Mesenchymal stem cell (in vitro differentiated cells and primary cell): ENCODE results near the gene TDRD6.

Experiments
- DNase-seq: peaks from one replicate; pipeline ENCODE4 v3.0.0-alpha.2; 2013
- H2AFZ ChIP-seq: one replicate; pipeline ENCODE4 v1.6.1; 2013; ENCODE audit warnings: low read depth, mild to moderate bottlenecking, control low read depth, inconsistent platforms, low read length, moderate library complexity
- H2AK5ac ChIP-seq: 2 replicates; pipeline ENCODE4 v1.6.1; 2013; ENCODE audit warnings: low read length, moderate library complexity, mild to moderate bottlenecking, inconsistent platforms; ENCODE audit not compliant: severe bottlenecking
- H2BK120ac ChIP-seq: one replicate; pipeline ENCODE4 v1.6.1; 2013; ENCODE audit warnings: low read depth, mild to moderate bottlenecking, inconsistent platforms, low read length, moderate library complexity
- H2BK12ac ChIP-seq, 2 experiments: one replicate each; pipeline ENCODE4 v1.6.1; 2013; ENCODE audit warnings: inconsistent platforms in 2 of 2, low read length in 2 of 2, mild to moderate bottlenecking in 2 of 2, moderate library complexity in 2 of 2, control low read depth in 1 of 2
- H2BK15ac ChIP-seq: one replicate; pipeline ENCODE4 v1.6.1; 2013; ENCODE audit warnings: mild to moderate bottlenecking, low read depth, inconsistent platforms; ENCODE audit not compliant: poor library complexity, severe bottlenecking
- H2BK5ac ChIP-seq: 2 replicates; pipeline ENCODE4 v1.6.1; 2013; ENCODE audit warnings: low read depth, mild to moderate bottlenecking, low read length, control low read depth, inconsistent platforms; ENCODE audit not compliant: poor library complexity, severe bottlenecking
- H3K14ac ChIP-seq, 2 experiments: one replicate each; pipeline ENCODE4 v1.6.1; 2013; ENCODE audit warnings: inconsistent platforms in 2 of 2, low read length in 2 of 2, control low read depth in 1 of 2, mild to moderate bottlenecking in 1 of 2, moderate library complexity in 1 of 2
- H3K18ac ChIP-seq, 2 experiments: one replicate each; pipeline ENCODE4 v1.6.1; 2013; ENCODE audit warnings: inconsistent platforms in 2 of 2, low read length in 2 of 2, control low read depth in 1 of 2, low read depth in 1 of 2, mild to moderate bottlenecking in 1 of 2
- H3K23ac ChIP-seq, 2 experiments: one replicate each; pipeline ENCODE4 v1.6.1; 2013; ENCODE audit warnings: inconsistent platforms in 2 of 2, low read length in 2 of 2, mild to moderate bottlenecking in 2 of 2, moderate library complexity in 2 of 2, control low read depth in 1 of 2
- H3K27ac ChIP-seq: 2 replicates; pipeline ENCODE4 v1.5.1; 2013; ENCODE audit warnings: mild to moderate bottlenecking, moderate library complexity, low read length, control low read depth, inconsistent platforms; ENCODE audit not compliant: poor library complexity, severe bottlenecking
- H3K27me3 ChIP-seq, 2 experiments: 2 replicates each; pipeline versions ENCODE4 v1.6.1 to v1.7.0; 2013; ENCODE audit warnings: low read length in 2 of 2, mild to moderate bottlenecking in 2 of 2, moderate library complexity in 2 of 2, control low read depth in 1 of 2, inconsistent platforms in 1 of 2; ENCODE audit not compliant: control insufficient read depth in 1 of 2, insufficient read depth in 1 of 2
- H3K36me3 ChIP-seq, 2 experiments: 2 replicates each; pipeline versions ENCODE4 v1.6.1 to v1.7.0; 2013; ENCODE audit warnings: low read length in 2 of 2, control low read depth in 1 of 2, inconsistent platforms in 1 of 2, low read depth in 1 of 2, mild to moderate bottlenecking in 1 of 2; ENCODE audit not compliant: insufficient read depth in 2 of 2, control insufficient read depth in 1 of 2
- H3K4ac ChIP-seq, 2 experiments: one replicate each; pipeline ENCODE4 v1.6.1; 2013; ENCODE audit warnings: inconsistent platforms in 2 of 2, low read length in 2 of 2, mild to moderate bottlenecking in 2 of 2, moderate library complexity in 2 of 2, control low read depth in 1 of 2, low read depth in 1 of 2
- H3K4me1 ChIP-seq: 2 replicates; pipeline ENCODE4 v1.6.1; 2013; ENCODE audit warnings: low read depth, low read length, control low read depth; ENCODE audit not compliant: control insufficient read depth, insufficient read depth
- H3K4me2 ChIP-seq: 2 replicates; pipeline ENCODE4 v1.6.1; 2013; ENCODE audit warnings: low read length, mild to moderate bottlenecking, inconsistent platforms; ENCODE audit not compliant: poor library complexity, severe bottlenecking
- H3K4me3 ChIP-seq, 2 experiments: 2 replicates each; pipeline versions ENCODE4 v1.5.1 to v1.7.0; 2013; ENCODE audit warnings: low read length in 2 of 2, mild to moderate bottlenecking in 2 of 2, control low read depth in 1 of 2, low read depth in 1 of 2; ENCODE audit not compliant: insufficient read depth in 1 of 2
- H3K79me1 ChIP-seq: replicated peaks from 2 replicates; pipeline ENCODE4 v1.6.1; 2013; ENCODE audit warnings: mild to moderate bottlenecking, control low read depth, low read length, inconsistent platforms; ENCODE audit not compliant: poor library complexity, severe bottlenecking
- H3K9ac ChIP-seq: 2 replicates; pipeline ENCODE4 v1.7.0; 2013; ENCODE audit warnings: mild to moderate bottlenecking, low read length, moderate library complexity
- H3K9me3 ChIP-seq: 2 replicates; pipeline ENCODE4 v1.7.0; 2013; ENCODE audit warnings: mild to moderate bottlenecking, low read length; ENCODE audit not compliant: control insufficient read depth
- H4K8ac ChIP-seq: one replicate; pipeline ENCODE4 v1.6.1; 2013; ENCODE audit warnings: inconsistent platforms, mild to moderate bottlenecking, low read length, moderate library complexity
- H4K91ac ChIP-seq: one replicate; pipeline ENCODE4 v1.6.1; 2013; ENCODE audit warnings: mild to moderate bottlenecking, low read length, inconsistent platforms
- WGBS: methylation state at CpG from one replicate; pipeline ENCODE4 v1.1.7; 2013; ENCODE audit warnings: mixed read lengths; 5-methylcytosine and 5-hydroxymethylcytosine counted together

The TDRD6 gene

DNA sequence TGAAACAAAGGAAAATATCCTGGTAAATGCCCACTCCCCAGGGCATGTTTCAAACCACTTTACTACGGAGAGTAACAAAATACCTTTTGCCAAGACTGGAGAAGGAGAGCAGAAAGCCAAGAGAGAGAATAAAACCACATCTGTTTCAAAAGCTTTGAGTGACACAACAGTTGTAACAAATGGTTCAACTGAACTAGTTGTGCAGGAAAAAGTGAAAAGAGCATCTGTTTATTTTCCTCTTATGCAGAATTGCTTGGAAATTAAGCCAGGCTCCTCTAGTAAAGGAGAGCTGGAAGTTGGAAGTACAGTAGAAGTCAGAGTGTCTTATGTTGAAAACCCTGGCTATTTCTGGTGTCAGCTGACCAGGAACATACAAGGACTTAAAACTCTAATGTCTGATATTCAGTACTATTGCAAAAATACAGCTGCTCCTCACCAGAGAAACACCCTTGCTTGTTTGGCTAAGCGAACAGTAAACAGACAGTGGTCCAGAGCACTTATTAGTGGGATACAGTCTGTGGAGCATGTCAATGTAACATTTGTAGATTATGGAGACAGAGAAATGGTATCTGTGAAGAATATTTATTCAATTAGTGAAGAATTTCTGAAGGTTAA is 2.6 kb downstream of the TDRD6 start:
- Histone ChIP-seq H3K4me3 (no peak overlapping the region), H3K14ac (no peak overlapping the region)
- WGBS, result 85% methylated on average over 2 of the region's 2 CpGs

GRCh38 chr6:46690911-46691451 is 3.3 kb downstream of the TDRD6 start:
- no peak overlapping the region for H3K27ac ChIP-seq
- H4K91ac ChIP-seq, result no peak overlapping the region
- no peak overlapping the region for H2BK120ac ChIP-seq
- H2AFZ ChIP-seq, result no peak overlapping the region
- no peak overlapping the region for H3K14ac ChIP-seq
- H2AK5ac ChIP-seq, result no peak overlapping the region
- DNase-seq, result no peak
- H3K9ac ChIP-seq, result no peak overlapping the region
- no peaks in the 10 kb centered on the region for H3K9me3 ChIP-seq
- no peak overlapping the region for H3K4me2 ChIP-seq
- H2BK5ac ChIP-seq, result no peak overlapping the region
- no peak overlapping the region for H2BK15ac ChIP-seq
- no CpG with 5 or more reads among the region's 1 CpG for WGBS
- no peak overlapping the region for H2BK12ac ChIP-seq
- H3K79me1 ChIP-seq, result no peaks in the 10 kb centered on the region
- no peaks in the 10 kb centered on the region for H3K4me1 ChIP-seq
- H4K8ac ChIP-seq, result no peak overlapping the region
- H3K23ac ChIP-seq, result no peak overlapping the region
- no peak overlapping the region for H3K4me3 ChIP-seq
- no peak overlapping the region for H3K4ac ChIP-seq
- H3K18ac ChIP-seq, result no peak overlapping the region
- H3K27me3 ChIP-seq, result no peaks in the 10 kb centered on the region
- no peaks in the 10 kb centered on the region for H3K36me3 ChIP-seq

More for the DNA sequence above, 2.6 kb downstream of the TDRD6 start:
- H3K18ac ChIP-seq, result no peak overlapping the region
- H2AFZ ChIP-seq, result no peak overlapping the region
- no peak for DNase-seq
- H3K36me3 ChIP-seq, result no peaks in the 10 kb centered on the region
- H3K4me1 ChIP-seq, result no peaks in the 10 kb centered on the region
- no peaks in the 10 kb centered on the region for H3K79me1 ChIP-seq
- H3K4me2 ChIP-seq, result no peak overlapping the region
- H3K9me3 ChIP-seq, result no peaks in the 10 kb centered on the region
- H3K23ac ChIP-seq, result no peak overlapping the region
- H3K27me3 ChIP-seq, result no peaks in the 10 kb centered on the region
- H4K8ac ChIP-seq, result no peak overlapping the region
- H3K4ac ChIP-seq, result no peak overlapping the region
- no peak overlapping the region for H3K27ac ChIP-seq
- H2BK5ac ChIP-seq, result no peak overlapping the region
- no peak overlapping the region for H2AK5ac ChIP-seq
- H2BK12ac ChIP-seq, result no peak overlapping the region
- no peak overlapping the region for H2BK120ac ChIP-seq
- H2BK15ac ChIP-seq, result no peak overlapping the region
- H4K91ac ChIP-seq, result no peak overlapping the region
- H3K9ac ChIP-seq, result no peak overlapping the region

DNA sequence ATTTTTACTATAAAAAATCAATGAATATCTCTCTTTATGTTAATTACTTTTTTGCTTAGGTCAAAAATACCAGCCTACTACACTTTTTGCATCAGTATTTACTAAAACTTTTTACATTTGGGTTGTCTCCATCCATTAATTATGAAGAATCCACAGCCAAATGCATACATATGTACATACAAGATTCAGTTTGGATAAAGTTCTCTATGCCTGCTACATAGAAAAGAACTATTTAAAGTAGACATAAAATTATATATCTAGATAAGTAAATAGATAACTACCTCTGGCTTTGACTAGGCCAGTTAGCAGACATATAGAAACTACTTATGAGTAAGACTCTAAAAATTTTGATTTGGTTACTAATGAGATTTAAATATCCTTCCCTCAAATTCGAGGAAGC is 12.3 kb downstream of the TDRD6 start:
- Histone ChIP-seq H4K91ac (no peak overlapping the region), H3K9ac (no peak overlapping the region), H3K4me1 (no peaks in the 10 kb centered on the region), H4K8ac (no peak overlapping the region), H3K79me1 (no peaks in the 10 kb centered on the region), H3K27ac (no peak overlapping the region), H3K14ac (no peak overlapping the region), H3K27me3 (no peaks in the 10 kb centered on the region), H2AFZ (no peak overlapping the region), H2BK120ac (no peak overlapping the region), H3K36me3 (no peaks in the 10 kb centered on the region), H2BK5ac (no peak overlapping the region), H3K23ac (no peak overlapping the region), H3K4me2 (no peak overlapping the region), H3K9me3 (no peaks in the 10 kb centered on the region), H2BK15ac (no peak overlapping the region), H3K4me3 (no peak overlapping the region), H3K4ac (no peak overlapping the region), H3K18ac (no peak overlapping the region), H2AK5ac (no peak overlapping the region), H2BK12ac (no peak overlapping the region)
- WGBS, result no CpG with 5 or more reads among the region's 1 CpG
- no peak for DNase-seq

GRCh38 chr6:46704562-46704961 is 16.9 kb downstream of the TDRD6 start:
- Histone ChIP-seq H3K79me1 (no peaks in the 10 kb centered on the region), H3K36me3 (no peaks in the 10 kb centered on the region), H2BK12ac (no peak overlapping the region), H3K23ac (no peak overlapping the region), H3K18ac (no peak overlapping the region), H2BK15ac (no peak overlapping the region), H3K14ac (no peak overlapping the region), H2AFZ (no peak overlapping the region), H4K8ac (no peak overlapping the region), H3K4me2 (no peak overlapping the region), H3K9ac (no peak overlapping the region), H2BK120ac (no peak overlapping the region), H3K27me3 (no peaks in the 10 kb centered on the region), H3K9me3 (no peaks in the 10 kb centered on the region), H3K4me3 (no peak overlapping the region), H2AK5ac (no peak overlapping the region), H3K4me1 (no peaks in the 10 kb centered on the region), H3K27ac (no peak overlapping the region), H4K91ac (no peak overlapping the region), H2BK5ac (no peak overlapping the region), H3K4ac (no peak overlapping the region)
- WGBS, result 37% methylated on average over 2 of the region's 3 CpGs
- DNase-seq, result no peak
